Right lobe of liver (tissue), 6 donors: ENCODE data around the gene LDLRAD3. TPM values are rescaled to one million over a fixed set of nuclear protein-coding genes. Genes with fewer than 3 reads are reported as not detected.

Source experiments
- ATAC-seq, 4 donors: fragments of 200-7000 bp; cut with Tn5 transposase; one replicate each; pipeline ENCODE4 v1.9.1; 2020; ENCODE audit warnings: mild to moderate bottlenecking in 4 of 4, moderate library complexity in 4 of 4
- DNase-seq, 3 donors: peaks; one replicate each; pipeline ENCODE4 v3.0.0-alpha.2; 2020
- H3K27ac ChIP-seq, 3 donors: fragments of 200-600 bp; one replicate each; pipeline ENCODE4 v1.8.0; 2022
- H3K27me3 ChIP-seq, 2 donors: fragments of 200-600 bp; one replicate each; pipeline ENCODE4 v1.8.0; 2022
- H3K36me3 ChIP-seq, 4 donors: fragments of 200-600 bp; sonication (generic) in 1 of 4; one replicate each; pipeline versions ENCODE4 v1.5.1 to v1.8.0; 2017 to 2022; ENCODE audit warnings: control low read depth in 1 of 4
- H3K4me1 ChIP-seq, 4 donors: fragments of 200-600 bp; sonication (generic) in 1 of 4; one replicate each; pipeline versions ENCODE4 v1.5.1 to v1.8.0; 2017 to 2022; ENCODE audit warnings: control low read depth in 1 of 4
- H3K4me3 ChIP-seq, 3 donors: fragments of 200-600 bp; one replicate each; pipeline ENCODE4 v1.8.0; 2022
- H3K9me3 ChIP-seq, 4 donors: fragments of 200-600 bp; sonication (generic) in 1 of 4; one replicate each; pipeline versions ENCODE4 v1.5.1 to v1.8.0; 2017 to 2022; ENCODE audit warnings: control low read depth in 1 of 4
- POLR2A ChIP-seq: fragments of 450-650 bp; IDR thresholded peaks from one replicate; pipeline ENCODE4 v1.6.1; 2017; ENCODE audit warnings: antibody characterized with exemption, mild to moderate bottlenecking
- WGBS: methylation state at CpG from one replicate; pipeline ENCODE4 v1.1.6; 2018; ENCODE audit warnings: low coverage, low lambda C conversion rate; ENCODE audit not compliant: insufficient coverage; ENCODE audit errors: missing lambda C conversion rate; 5-methylcytosine and 5-hydroxymethylcytosine counted together
- intact Hi-C, 2 donors: fragments of 100-400 bp; cut with DNase I; formaldehyde crosslinking; loops; one replicate each; pipeline versions ENCODE4 v1.11.2 to v1.14.1; 2022
- total RNA-seq, 6 experiments: library from RNA; depleted of rRNA in 2 of 6; stranded (reverse); fragments of >200 nt in 2 of 6; fragmentation: NEBNext Ultra II Directional in 3 of 6; extraction: Animal tissue kit (Norgen Biotek cat#: 25700) in 3 of 6; gene quantifications; one replicate each; pipeline versions ENCODE4 v1.1.0 to v1.2.4, GENCODE V29; 2016 to 2023
- TF ChIP-seq, protein P1 (sequence below), 4 donors: fragments of 200-600 bp in 3 of 4; fragments of 450-650 bp in 1 of 4; IDR thresholded peaks; one replicate each; pipeline versions ENCODE4 v1.5.1 to v1.8.0; 2016 to 2022; ENCODE audit warnings: antibody characterized with exemption in 4 of 4, mild to moderate bottlenecking in 2 of 4
- donor health status: DM: no; HTN: yes; CAD: no.
- donor health status: DM: no; HTN: no; CAD: no.
- donor health status: DM: no; HTN: no; CAD: no.
- donor health status: DM: no; HTN: yes; CAD: no.
- donor health status: DM: no; HTN: yes; CAD: no.

Gene LDLRAD3
- total RNA-seq, 6 experiments from 2014 or later: 0.62 to 3.3 (median 2.7) TPM

- WGBS: 71% methylated on average over 14 of the region's 14 CpGs
- Histone ChIP-seq H3K4me1 (no peaks in the 10 kb centered on the region), H3K9me3 (no peaks in the 10 kb centered on the region), H3K27me3 (no peaks in the 10 kb centered on the region), H3K36me3 (no peaks in the 10 kb centered on the region), H3K4me3 (no peak overlapping the region), H3K27ac (no peak overlapping the region)
- DNase-seq (no peak), ATAC-seq (no peak)
- TF ChIP-seq, protein P1, sequence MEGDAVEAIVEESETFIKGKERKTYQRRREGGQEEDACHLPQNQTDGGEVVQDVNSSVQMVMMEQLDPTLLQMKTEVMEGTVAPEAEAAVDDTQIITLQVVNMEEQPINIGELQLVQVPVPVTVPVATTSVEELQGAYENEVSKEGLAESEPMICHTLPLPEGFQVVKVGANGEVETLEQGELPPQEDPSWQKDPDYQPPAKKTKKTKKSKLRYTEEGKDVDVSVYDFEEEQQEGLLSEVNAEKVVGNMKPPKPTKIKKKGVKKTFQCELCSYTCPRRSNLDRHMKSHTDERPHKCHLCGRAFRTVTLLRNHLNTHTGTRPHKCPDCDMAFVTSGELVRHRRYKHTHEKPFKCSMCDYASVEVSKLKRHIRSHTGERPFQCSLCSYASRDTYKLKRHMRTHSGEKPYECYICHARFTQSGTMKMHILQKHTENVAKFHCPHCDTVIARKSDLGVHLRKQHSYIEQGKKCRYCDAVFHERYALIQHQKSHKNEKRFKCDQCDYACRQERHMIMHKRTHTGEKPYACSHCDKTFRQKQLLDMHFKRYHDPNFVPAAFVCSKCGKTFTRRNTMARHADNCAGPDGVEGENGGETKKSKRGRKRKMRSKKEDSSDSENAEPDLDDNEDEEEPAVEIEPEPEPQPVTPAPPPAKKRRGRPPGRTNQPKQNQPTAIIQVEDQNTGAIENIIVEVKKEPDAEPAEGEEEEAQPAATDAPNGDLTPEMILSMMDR (IDR thresholded peaks at IDR 0.05): no peak
- TF ChIP-seq POLR2A: no peak
- intact Hi-C loops: no loop called here
These were observed 71.2 kb downstream of the LDLRAD3 start for GRCh38 chr11:36014898-36015665.

- WGBS: 84% methylated on average over 7 of the region's 8 CpGs
- DNase-seq (no peak), ATAC-seq (no peak)
- H3K4me3 ChIP-seq: no peak overlapping the region
- no peaks in the 10 kb centered on the region for H3K27me3 ChIP-seq
- no peaks in the 10 kb centered on the region for H3K9me3 ChIP-seq
- H3K4me1 ChIP-seq: no peaks in the 10 kb centered on the region
- no peak for TF ChIP-seq POLR2A
- TF ChIP-seq, protein P1 (IDR thresholded peaks at IDR 0.05): no peak
- intact Hi-C loops: no loop called here
- no peaks in the 10 kb centered on the region for H3K36me3 ChIP-seq
- H3K27ac ChIP-seq: no peak overlapping the region
These were observed 71.9 kb downstream of the LDLRAD3 start for GRCh38 chr11:36015799-36016198.

- DNase-seq: no peak
- no peak for ATAC-seq
- no peaks in the 10 kb centered on the region for H3K36me3 ChIP-seq
- H3K9me3 ChIP-seq: no peaks in the 10 kb centered on the region
- H3K27ac ChIP-seq: no peak overlapping the region
- H3K4me3 ChIP-seq: no peak overlapping the region
- H3K4me1 ChIP-seq: no peaks in the 10 kb centered on the region
- intact Hi-C loops: no loop called here
- H3K27me3 ChIP-seq: no peaks in the 10 kb centered on the region
- TF ChIP-seq, protein P1 (IDR thresholded peaks at IDR 0.05): no peak
- TF ChIP-seq POLR2A: no peak
- 83% methylated on average over 3 of the region's 3 CpGs for WGBS
These were observed 72.4 kb downstream of the LDLRAD3 start for GRCh38 chr11:36016263-36016662.

- no peak overlapping the region for H3K27ac ChIP-seq
- no peak for ATAC-seq
These were observed 72.8 kb downstream of the LDLRAD3 start for GRCh38 chr11:36016709-36017108.

DNA sequence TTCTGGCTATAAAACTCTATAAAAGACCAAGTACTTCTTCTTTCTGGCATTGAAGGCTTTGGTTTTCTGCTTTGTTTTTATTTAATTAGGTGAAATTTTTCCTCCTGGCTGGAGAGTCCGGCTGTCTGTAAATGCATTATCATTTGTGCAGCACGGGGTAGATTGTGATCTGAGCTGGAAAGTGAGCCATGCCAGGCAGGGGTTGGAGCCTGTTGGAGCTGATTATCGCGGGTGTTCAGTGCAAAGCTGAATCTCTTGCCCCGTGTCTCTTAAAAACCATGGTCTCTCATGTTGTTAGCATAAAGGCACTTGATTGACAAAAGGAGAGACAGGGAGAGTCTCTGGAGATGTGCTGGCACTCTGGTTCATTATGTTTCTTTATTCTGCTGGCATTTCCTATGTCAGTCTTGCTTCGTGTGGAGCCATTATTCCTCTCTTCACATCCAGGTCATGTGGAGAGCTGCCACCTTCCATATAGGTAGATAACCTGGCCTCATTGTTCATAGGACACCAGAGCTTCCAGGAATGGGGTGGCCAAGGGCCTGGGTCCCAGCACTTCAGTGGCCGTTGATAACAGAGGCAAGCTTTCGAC lies 75.2 kb downstream of the LDLRAD3 start:
- TF ChIP-seq POLR2A: no peak
- Histone ChIP-seq H3K9me3 (no peaks in the 10 kb centered on the region), H3K4me3 (no peak overlapping the region), H3K36me3 (no peaks in the 10 kb centered on the region), H3K27me3 (no peaks in the 10 kb centered on the region), H3K27ac (no peak overlapping the region), H3K4me1 (no peaks in the 10 kb centered on the region)
- ATAC-seq (no peak), DNase-seq (no peak)
- 81% methylated on average over 5 of the region's 8 CpGs for WGBS
- intact Hi-C loops: no loop called here

More at GRCh38 chr11:36016709-36017108, 72.8 kb downstream of the LDLRAD3 start:
- H3K36me3 ChIP-seq: no peaks in the 10 kb centered on the region
- no peak overlapping the region for H3K4me3 ChIP-seq
- DNase-seq: no peak
- no peak for TF ChIP-seq POLR2A
- no peaks in the 10 kb centered on the region for H3K4me1 ChIP-seq
- WGBS: 80% methylated on average over 4 of the region's 4 CpGs
- intact Hi-C loops: no loop called here
- no peaks in the 10 kb centered on the region for H3K9me3 ChIP-seq
- no peaks in the 10 kb centered on the region for H3K27me3 ChIP-seq
